Adrenal gland (tissue), 12 donors: Measurements from ENCODE around the gene FNIP2. TPM values are rescaled to one million over a fixed set of nuclear protein-coding genes. Genes with fewer than 3 reads are reported as not detected.
A peak's percentile ranks its signal among the peaks of the same experiment; 100 is the strongest.

ENCODE experiments used
- DNase-seq, 7 donors: peaks; one replicate each; pipeline ENCODE4 v3.0.0-alpha.2; 2019 to 2020
- H3K27ac ChIP-seq, 5 donors: fragments of 200-600 bp; sonication (generic) in 4 of 5; 1 replicate in 3 of 5; 2 replicates in 2 of 5; pipeline versions ENCODE4 v1.5.1 to v1.8.0; 2016 to 2020; ENCODE audit warnings: mild to moderate bottlenecking in 1 of 5
- H3K27me3 ChIP-seq: fragments of 200-600 bp; 2 replicates; pipeline ENCODE4 v1.8.0; 2021
- H3K36me3 ChIP-seq, 2 donors: fragments of 200-600 bp; replicated peaks in 1 of 2; 1 replicate in 1 of 2; 2 replicates in 1 of 2; pipeline versions ENCODE4 v1.5.1 to v1.8.0; 2018 to 2022
- H3K4me1 ChIP-seq, 2 donors: fragments of 200-600 bp; replicated peaks in 1 of 2; 1 replicate in 1 of 2; 2 replicates in 1 of 2; pipeline versions ENCODE4 v1.5.1 to v1.8.0; 2018 to 2021
- H3K4me3 ChIP-seq, 4 donors: fragments of 200-600 bp; sonication (generic) in 3 of 4; one replicate each; pipeline ENCODE4 v1.5.1; 2016 to 2018
- H3K9me3 ChIP-seq, 3 donors: fragments of 200-600 bp; sonication (generic) in 1 of 3; replicated peaks in 1 of 3; 1 replicate in 2 of 3; 2 replicates in 1 of 3; pipeline versions ENCODE4 v1.5.1 to v1.8.0; 2016 to 2021
- CTCF ChIP-seq, 6 experiments: fragments of 450-650 bp in 4 of 6; fragments of 200-600 bp in 2 of 6; sonication (generic) in 1 of 6; IDR thresholded peaks; 1 replicate in 5 of 6; 2 replicates in 1 of 6; pipeline versions ENCODE4 v1.5.1 to v1.8.0; 2016 to 2021; ENCODE audit warnings: antibody characterized with exemption in 6 of 6, mild to moderate bottlenecking in 2 of 6, moderate library complexity in 1 of 6
- POLR2A ChIP-seq, 2 donors: fragments of 450-650 bp; IDR thresholded peaks; one replicate each; pipeline ENCODE4 v1.6.1; 2017; ENCODE audit warnings: antibody characterized with exemption in 2 of 2, mild to moderate bottlenecking in 2 of 2, moderate library complexity in 1 of 2
- WGBS, 4 donors: extraction: QIAGEN DNeasy Blood & Tissue Kit in 2 of 4; methylation state at CpG; one replicate each; pipeline versions ENCODE4 v1.1.5 to v1.1.7; 2013 to 2017; 5-methylcytosine and 5-hydroxymethylcytosine counted together
- intact Hi-C, 2 donors: fragments of 100-400 bp; cut with DNase I; formaldehyde crosslinking; loops; one replicate each; pipeline versions ENCODE4 v1.14.1 to v1.15.0; 2022 to 2023
- polyA plus RNA-seq, 3 donors: library from polyadenylated mRNA; stranded (reverse); fragments of 200-250 nt in 2 of 3; fragments of 350-450 nt in 1 of 3; fragmentation: Illumina TruSeq in 1 of 3; extraction: RNeasy Lipid Tissue Mini Kit (QIAGEN cat#74804) in 1 of 3; gene quantifications; one replicate each; pipeline ENCODE4 v1.2.3, GENCODE V29; 2013 to 2014
- total RNA-seq, 9 donors: library from RNA; depleted of rRNA in 4 of 9; stranded (reverse); fragments of >200 nt in 4 of 9; fragments of 120-200 nt in 1 of 9; fragmentation: NEBNext Ultra II Directional in 1 of 9; extraction: Animal tissue kit (Norgen Biotek cat#: 25700) in 1 of 9; gene quantifications; one replicate each; pipeline versions ENCODE4 v1.1.0 to v1.2.4, GENCODE V29; 2013 to 2023
- donor health status: healthy with polysubstance abuse.
- donor health status: Bipolar disorder and iron deficiency.
- donor health status: DM: yes; HTN: yes; CAD: no.
- donor health status: DM: no; HTN: no; CAD: no.
- donor health status: DM: no; HTN: no; CAD: no.
- donor health status: DM: yes; HTN: yes; CAD: no.

Gene FNIP2
- total and polyA plus RNA-seq, 12 donors, result 3.5 to 39.4 (median 27.1) TPM

- peak in 1 of 7 donors; percentile 25 for DNase-seq
- no peaks in the 10 kb centered on the region for H3K27me3 ChIP-seq
- no peak for TF ChIP-seq POLR2A (IDR thresholded peaks at IDR 0.05)
- TF ChIP-seq CTCF (IDR thresholded peaks at IDR 0.05), result no peak
- intact Hi-C loops, result loop anchor here in 1 of 2 donors (5.0 kb wide), 1 partner anchor 33 kb away; no protein-coding TSS in a partner anchor
- H3K4me3 ChIP-seq, result peak overlapping the region in 1 of 4 donors; percentile 0
- 43 to 54% (median 49%) methylated on average over 6 of the region's 6 CpGs for WGBS, 4 donors
- H3K36me3 ChIP-seq, result no peaks in the 10 kb centered on the region
- no peaks in the 10 kb centered on the region for H3K9me3 ChIP-seq
- H3K4me1 ChIP-seq, result peaks cover 15 to 72% of the 10 kb centered on the region in 2 donors
- H3K27ac ChIP-seq, result peak overlapping the region in 4 of 5 donors; percentile 1 to 87 (median 60)
Measured at GRCh38 chr4:158809611-158810486, 41.0 kb downstream of the FNIP2 start.

GRCh38 chr4:158810487-158811215, 41.8 kb downstream of the FNIP2 start:
- intact Hi-C loops, result loop anchor here in 1 of 2 donors (5.0 kb wide), 1 partner anchor 33 kb away; no protein-coding TSS in a partner anchor
- TF ChIP-seq POLR2A (IDR thresholded peaks at IDR 0.05) (no peak), CTCF (IDR thresholded peaks at IDR 0.05) (no peak)
- Histone ChIP-seq H3K4me3 (peak overlapping the region in 1 of 4 donors; percentile 0), H3K36me3 (no peaks in the 10 kb centered on the region), H3K4me1 (peaks cover 15 to 71% of the 10 kb centered on the region in 2 donors), H3K9me3 (no peaks in the 10 kb centered on the region), H3K27me3 (no peaks in the 10 kb centered on the region), H3K27ac (peak overlapping the region in 4 of 5 donors; percentile 1 to 87 (median 60))
- peak; percentile 38 to 86 (median 77) for DNase-seq
- WGBS, 4 donors, result 20 to 70% (median 27%) methylated on average over 3 of the region's 3 CpGs

GRCh38 chr4:158811216-158811540, 42.4 kb downstream of the FNIP2 start:
- H3K36me3 ChIP-seq, result no peaks in the 10 kb centered on the region
- H3K9me3 ChIP-seq, result no peaks in the 10 kb centered on the region
- TF ChIP-seq POLR2A (IDR thresholded peaks at IDR 0.05) (no peak), CTCF (IDR thresholded peaks at IDR 0.05) (no peak)
- H3K4me1 ChIP-seq, result peaks cover 15 to 71% of the 10 kb centered on the region in 2 donors
- no peaks in the 10 kb centered on the region for H3K27me3 ChIP-seq
- no peak overlapping the region for H3K4me3 ChIP-seq
- intact Hi-C loops, result loop anchor here in 1 of 2 donors (5.0 kb wide), 1 partner anchor 34 kb away; no protein-coding TSS in a partner anchor
- H3K27ac ChIP-seq, result peak overlapping the region in 4 of 5 donors; percentile 1 to 87 (median 60)
- no peak for DNase-seq

GRCh38 chr4:158811704-158812103, 42.9 kb downstream of the FNIP2 start:
- Histone ChIP-seq H3K27me3 (no peaks in the 10 kb centered on the region), H3K4me1 (peaks cover 15 to 70% of the 10 kb centered on the region in 2 donors), H3K4me3 (no peak overlapping the region), H3K27ac (peak overlapping the region in 3 of 5 donors; percentile 39 to 87 (median 81)), H3K36me3 (no peaks in the 10 kb centered on the region), H3K9me3 (no peaks in the 10 kb centered on the region)
- no peak for TF ChIP-seq POLR2A (IDR thresholded peaks at IDR 0.05)
- TF ChIP-seq CTCF (IDR thresholded peaks at IDR 0.05), result no peak
- intact Hi-C loops, result loop anchor here in 1 of 2 donors (5.0 kb wide), 1 partner anchor 34 kb away; no protein-coding TSS in a partner anchor
- peak in 4 of 7 donors; percentile 39 to 70 (median 44) for DNase-seq
- WGBS, 4 donors, result 59 to 65% (median 63%) methylated on average over 6 of the region's 6 CpGs
